ENCODE measurements around the gene CAMTA1. TPM values are rescaled to one million over a fixed set of nuclear protein-coding genes. Genes with fewer than 3 reads are reported as not detected.

Gene CAMTA1
- total RNA-seq, 1 donor from 2014 or later, result 38.1 TPM

GRCh38 chr1:7094086-7094485, 308.8 kb downstream of the CAMTA1 start:
- Histone ChIP-seq H3K4me1 (ENCODE audit: control insufficient read depth in 3 of 3, insufficient read depth in 3 of 3, low read length in 3 of 3) (peaks cover 4 to 29% (median 16%) of the 10 kb centered on the region in 3 donors), H3K4me3 (ENCODE audit: low read length in 3 of 3) (no peak overlapping the region), H3K9me3 (ENCODE audit: control insufficient read depth in 3 of 3, low read length in 3 of 3) (no peaks in the 10 kb centered on the region), H3K27ac (ENCODE audit: low read depth, low read length) (no peak overlapping the region), H3K36me3 (ENCODE audit: control insufficient read depth in 3 of 3, insufficient read depth in 3 of 3, low read length in 3 of 3) (no peaks in the 10 kb centered on the region), H3K9ac (ENCODE audit: low read depth in 1 of 3, low read length in 3 of 3) (no peak overlapping the region), H3K27me3 (ENCODE audit: control insufficient read depth in 3 of 3, insufficient read depth in 3 of 3, low read length in 3 of 3) (peaks cover 0 to 33% (median 19%) of the 10 kb centered on the region in 3 donors)

GRCh38 chr1:7094509-7094908, 309.3 kb downstream of the CAMTA1 start:
- Histone ChIP-seq H3K4me3 (ENCODE audit: low read length in 3 of 3) (no peak overlapping the region), H3K4me1 (ENCODE audit: control insufficient read depth in 3 of 3, insufficient read depth in 3 of 3, low read length in 3 of 3) (peaks cover 4 to 31% (median 16%) of the 10 kb centered on the region in 3 donors), H3K27me3 (ENCODE audit: control insufficient read depth in 3 of 3, insufficient read depth in 3 of 3, low read length in 3 of 3) (peaks cover 0 to 36% (median 19%) of the 10 kb centered on the region in 3 donors), H3K9ac (ENCODE audit: low read depth in 1 of 3, low read length in 3 of 3) (no peak overlapping the region), H3K27ac (ENCODE audit: low read depth, low read length) (no peak overlapping the region), H3K9me3 (ENCODE audit: control insufficient read depth in 3 of 3, low read length in 3 of 3) (no peaks in the 10 kb centered on the region), H3K36me3 (ENCODE audit: control insufficient read depth in 3 of 3, insufficient read depth in 3 of 3, low read length in 3 of 3) (no peaks in the 10 kb centered on the region)

- Histone ChIP-seq H3K9ac (ENCODE audit: low read depth in 1 of 3, low read length in 3 of 3) (no peak overlapping the region), H3K9me3 (ENCODE audit: control insufficient read depth in 3 of 3, low read length in 3 of 3) (no peaks in the 10 kb centered on the region), H3K27ac (ENCODE audit: low read depth, low read length) (no peak overlapping the region), H3K4me1 (ENCODE audit: control insufficient read depth in 3 of 3, insufficient read depth in 3 of 3, low read length in 3 of 3) (peaks cover 4 to 33% (median 19%) of the 10 kb centered on the region in 3 donors), H3K27me3 (ENCODE audit: control insufficient read depth in 3 of 3, insufficient read depth in 3 of 3, low read length in 3 of 3) (peaks cover 0 to 41% (median 26%) of the 10 kb centered on the region in 3 donors), H3K4me3 (ENCODE audit: low read length in 3 of 3) (no peak overlapping the region), H3K36me3 (ENCODE audit: control insufficient read depth in 3 of 3, insufficient read depth in 3 of 3, low read length in 3 of 3) (no peaks in the 10 kb centered on the region)
Measured at GRCh38 chr1:7095343-7095964, 310.2 kb downstream of the CAMTA1 start.

GRCh38 chr1:7097938-7098592, 312.8 kb downstream of the CAMTA1 start:
- H3K4me3 ChIP-seq (ENCODE audit: low read length in 3 of 3), result peak overlapping the region in 2 of 3 donors; percentile 19 to 41
- peaks cover 0 to 39% (median 28%) of the 10 kb centered on the region in 3 donors for H3K27me3 ChIP-seq (ENCODE audit: control insufficient read depth in 3 of 3, insufficient read depth in 3 of 3, low read length in 3 of 3)
- peak overlapping the region; percentile 75 for H3K27ac ChIP-seq (ENCODE audit: low read depth, low read length)

GRCh38 chr1:7098641-7099040, 313.4 kb downstream of the CAMTA1 start:
- peaks cover 0 to 35% (median 28%) of the 10 kb centered on the region in 3 donors for H3K27me3 ChIP-seq (ENCODE audit: control insufficient read depth in 3 of 3, insufficient read depth in 3 of 3, low read length in 3 of 3)
- H3K9me3 ChIP-seq (ENCODE audit: control insufficient read depth in 3 of 3, low read length in 3 of 3), result no peaks in the 10 kb centered on the region
- H3K4me1 ChIP-seq (ENCODE audit: control insufficient read depth in 3 of 3, insufficient read depth in 3 of 3, low read length in 3 of 3), result peaks cover 4 to 28% (median 21%) of the 10 kb centered on the region in 3 donors
- peak overlapping the region in 2 of 3 donors; percentile 19 to 41 for H3K4me3 ChIP-seq (ENCODE audit: low read length in 3 of 3)
- peak overlapping the region in 1 of 3 donors; percentile 20 for H3K9ac ChIP-seq (ENCODE audit: low read depth in 1 of 3, low read length in 3 of 3)
- peak overlapping the region; percentile 75 for H3K27ac ChIP-seq (ENCODE audit: low read depth, low read length)
- H3K36me3 ChIP-seq (ENCODE audit: control insufficient read depth in 3 of 3, insufficient read depth in 3 of 3, low read length in 3 of 3), result no peaks in the 10 kb centered on the region

More at GRCh38 chr1:7097938-7098592, 312.8 kb downstream of the CAMTA1 start:
- Histone ChIP-seq H3K9me3 (ENCODE audit: control insufficient read depth in 3 of 3, low read length in 3 of 3) (no peaks in the 10 kb centered on the region), H3K4me1 (ENCODE audit: control insufficient read depth in 3 of 3, insufficient read depth in 3 of 3, low read length in 3 of 3) (peaks cover 4 to 26% (median 21%) of the 10 kb centered on the region in 3 donors), H3K36me3 (ENCODE audit: control insufficient read depth in 3 of 3, insufficient read depth in 3 of 3, low read length in 3 of 3) (no peaks in the 10 kb centered on the region), H3K9ac (ENCODE audit: low read depth in 1 of 3, low read length in 3 of 3) (peak overlapping the region in 1 of 3 donors; percentile 20)

GRCh38 chr1:7100479-7100878, 315.2 kb downstream of the CAMTA1 start:
- H3K4me1 ChIP-seq (ENCODE audit: control insufficient read depth in 3 of 3, insufficient read depth in 3 of 3, low read length in 3 of 3), result peaks cover 4 to 38% (median 27%) of the 10 kb centered on the region in 3 donors
- H3K36me3 ChIP-seq (ENCODE audit: control insufficient read depth in 3 of 3, insufficient read depth in 3 of 3, low read length in 3 of 3), result no peaks in the 10 kb centered on the region
- no peak overlapping the region for H3K4me3 ChIP-seq (ENCODE audit: low read length in 3 of 3)
- no peak overlapping the region for H3K9ac ChIP-seq (ENCODE audit: low read depth in 1 of 3, low read length in 3 of 3)
- H3K27ac ChIP-seq (ENCODE audit: low read depth, low read length), result no peak overlapping the region
- peaks cover 0 to 31% (median 24%) of the 10 kb centered on the region in 3 donors for H3K27me3 ChIP-seq (ENCODE audit: control insufficient read depth in 3 of 3, insufficient read depth in 3 of 3, low read length in 3 of 3)
- H3K9me3 ChIP-seq (ENCODE audit: control insufficient read depth in 3 of 3, low read length in 3 of 3), result no peaks in the 10 kb centered on the region

- Histone ChIP-seq H3K9me3 (ENCODE audit: control insufficient read depth in 3 of 3, low read length in 3 of 3) (no peaks in the 10 kb centered on the region), H3K4me1 (ENCODE audit: control insufficient read depth in 3 of 3, insufficient read depth in 3 of 3, low read length in 3 of 3) (peaks cover 4 to 38% (median 27%) of the 10 kb centered on the region in 3 donors), H3K9ac (ENCODE audit: low read depth in 1 of 3, low read length in 3 of 3) (no peak overlapping the region), H3K4me3 (ENCODE audit: low read length in 3 of 3) (no peak overlapping the region), H3K36me3 (ENCODE audit: control insufficient read depth in 3 of 3, insufficient read depth in 3 of 3, low read length in 3 of 3) (no peaks in the 10 kb centered on the region), H3K27me3 (ENCODE audit: control insufficient read depth in 3 of 3, insufficient read depth in 3 of 3, low read length in 3 of 3) (peaks cover 0 to 25% (median 18%) of the 10 kb centered on the region in 3 donors), H3K27ac (ENCODE audit: low read depth, low read length) (no peak overlapping the region)
Measured at GRCh38 chr1:7101187-7101586, 315.9 kb downstream of the CAMTA1 start.

GRCh38 chr1:7103361-7103782, 318.1 kb downstream of the CAMTA1 start:
- H3K4me1 ChIP-seq (ENCODE audit: control insufficient read depth in 3 of 3, insufficient read depth in 3 of 3, low read length in 3 of 3), result peaks cover 1 to 30% (median 15%) of the 10 kb centered on the region in 3 donors
- H3K4me3 ChIP-seq (ENCODE audit: low read length in 3 of 3), result no peak overlapping the region
- H3K36me3 ChIP-seq (ENCODE audit: control insufficient read depth in 3 of 3, insufficient read depth in 3 of 3, low read length in 3 of 3), result no peaks in the 10 kb centered on the region
- no peaks in the 10 kb centered on the region for H3K9me3 ChIP-seq (ENCODE audit: control insufficient read depth in 3 of 3, low read length in 3 of 3)
- no peak overlapping the region for H3K9ac ChIP-seq (ENCODE audit: low read depth in 1 of 3, low read length in 3 of 3)
- no peak overlapping the region for H3K27ac ChIP-seq (ENCODE audit: low read depth, low read length)
- peaks cover 0 to 25% (median 17%) of the 10 kb centered on the region in 3 donors for H3K27me3 ChIP-seq (ENCODE audit: control insufficient read depth in 3 of 3, insufficient read depth in 3 of 3, low read length in 3 of 3)

- Histone ChIP-seq H3K27me3 (ENCODE audit: control insufficient read depth in 3 of 3, insufficient read depth in 3 of 3, low read length in 3 of 3) (peaks cover 0 to 28% (median 17%) of the 10 kb centered on the region in 3 donors), H3K4me3 (ENCODE audit: low read length in 3 of 3) (no peak overlapping the region), H3K36me3 (ENCODE audit: control insufficient read depth in 3 of 3, insufficient read depth in 3 of 3, low read length in 3 of 3) (no peaks in the 10 kb centered on the region), H3K9ac (ENCODE audit: low read depth in 1 of 3, low read length in 3 of 3) (no peak overlapping the region), H3K9me3 (ENCODE audit: control insufficient read depth in 3 of 3, low read length in 3 of 3) (no peaks in the 10 kb centered on the region), H3K27ac (ENCODE audit: low read depth, low read length) (no peak overlapping the region), H3K4me1 (ENCODE audit: control insufficient read depth in 3 of 3, insufficient read depth in 3 of 3, low read length in 3 of 3) (peaks cover 0 to 25% (median 11%) of the 10 kb centered on the region in 3 donors)
Measured at GRCh38 chr1:7103874-7104273, 318.6 kb downstream of the CAMTA1 start.

- H3K27me3 ChIP-seq (ENCODE audit: control insufficient read depth in 3 of 3, insufficient read depth in 3 of 3, low read length in 3 of 3), result peaks cover under 1 to 31% (median 21%) of the 10 kb centered on the region in 3 donors
- no peak overlapping the region for H3K27ac ChIP-seq (ENCODE audit: low read depth, low read length)
- no peaks in the 10 kb centered on the region for H3K9me3 ChIP-seq (ENCODE audit: control insufficient read depth in 3 of 3, low read length in 3 of 3)
Measured at GRCh38 chr1:7104339-7104738, 319.1 kb downstream of the CAMTA1 start.

More at GRCh38 chr1:7104339-7104738, 319.1 kb downstream of the CAMTA1 start:
- Histone ChIP-seq H3K36me3 (ENCODE audit: control insufficient read depth in 3 of 3, insufficient read depth in 3 of 3, low read length in 3 of 3) (no peaks in the 10 kb centered on the region), H3K9ac (ENCODE audit: low read depth in 1 of 3, low read length in 3 of 3) (peak overlapping the region in 1 of 3 donors; percentile 20), H3K4me1 (ENCODE audit: control insufficient read depth in 3 of 3, insufficient read depth in 3 of 3, low read length in 3 of 3) (peaks cover 0 to 23% (median 11%) of the 10 kb centered on the region in 3 donors), H3K4me3 (ENCODE audit: low read length in 3 of 3) (no peak overlapping the region)
